ENCODE measurements around the gene PHAF1.

The PHAF1 gene

DNA sequence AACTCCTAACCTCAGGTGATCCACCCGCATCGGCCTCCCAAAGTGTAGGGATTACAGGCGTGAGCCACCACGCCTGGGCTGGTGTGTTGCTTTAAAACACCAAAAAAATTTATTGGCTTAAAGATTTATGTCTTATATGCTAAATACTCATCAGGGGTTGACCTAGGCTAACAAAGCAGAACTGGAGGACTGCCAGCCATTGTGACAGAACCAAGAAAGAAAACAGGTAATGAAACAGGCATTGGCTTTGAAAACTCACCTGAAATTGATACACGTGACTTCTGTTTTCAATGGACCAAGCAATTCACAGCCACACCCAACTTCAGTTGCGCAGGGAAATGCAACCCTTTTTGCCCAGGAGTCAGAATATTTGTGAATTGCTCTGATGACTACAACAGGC, 4.9 kb upstream of the PHAF1 start (continued):
- TF ChIP-seq SNAI2 (CRISPR knock-in tag; IDR thresholded peaks at IDR 0.05) = no peak

DNA sequence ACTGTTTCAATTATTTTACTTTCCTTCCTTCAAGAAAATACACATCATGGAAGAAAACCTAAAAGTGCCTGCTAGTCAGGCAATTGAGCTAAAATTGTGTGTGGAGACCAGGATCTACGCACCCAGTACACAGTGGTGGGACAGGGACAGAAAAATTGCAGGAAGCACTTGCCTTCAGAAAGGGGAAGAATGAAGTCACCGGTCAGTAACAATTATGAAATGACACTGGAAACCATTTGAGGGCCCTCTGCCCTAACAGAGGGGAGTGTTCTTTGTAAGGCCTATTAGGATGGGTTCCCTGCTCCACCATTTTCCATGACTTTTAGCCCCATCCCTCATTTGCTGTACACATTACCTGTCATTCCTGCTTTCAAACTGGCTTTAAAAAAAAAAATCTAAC, 4.5 kb upstream of the PHAF1 start:
- TF ChIP-seq ESRRG (CRISPR knock-in tag; IDR thresholded peaks at IDR 0.05) (no peak), ZC3H10 (CRISPR knock-in tag; IDR thresholded peaks at IDR 0.05) (no peak), BACH2 (CRISPR knock-in tag; IDR thresholded peaks at IDR 0.05; ENCODE audit: borderline replicate concordance) (no peak), CSDC2 (CRISPR knock-in tag; IDR thresholded peaks at IDR 0.05) (no peak), ZFP30 (CRISPR knock-in tag; IDR thresholded peaks at IDR 0.05) (no peak), TCF4 (CRISPR knock-in tag; IDR thresholded peaks at IDR 0.05; ENCODE audit: borderline replicate concordance) (no peak), RARB (CRISPR knock-in tag; IDR thresholded peaks at IDR 0.05) (no peak), ARNTL (CRISPR knock-in tag; IDR thresholded peaks at IDR 0.05; ENCODE audit: borderline replicate concordance, low read depth) (no peak), PPARA (CRISPR knock-in tag; IDR thresholded peaks at IDR 0.05; ENCODE audit: borderline replicate concordance) (no peak)
- TF ChIP-seq, protein P1, sequence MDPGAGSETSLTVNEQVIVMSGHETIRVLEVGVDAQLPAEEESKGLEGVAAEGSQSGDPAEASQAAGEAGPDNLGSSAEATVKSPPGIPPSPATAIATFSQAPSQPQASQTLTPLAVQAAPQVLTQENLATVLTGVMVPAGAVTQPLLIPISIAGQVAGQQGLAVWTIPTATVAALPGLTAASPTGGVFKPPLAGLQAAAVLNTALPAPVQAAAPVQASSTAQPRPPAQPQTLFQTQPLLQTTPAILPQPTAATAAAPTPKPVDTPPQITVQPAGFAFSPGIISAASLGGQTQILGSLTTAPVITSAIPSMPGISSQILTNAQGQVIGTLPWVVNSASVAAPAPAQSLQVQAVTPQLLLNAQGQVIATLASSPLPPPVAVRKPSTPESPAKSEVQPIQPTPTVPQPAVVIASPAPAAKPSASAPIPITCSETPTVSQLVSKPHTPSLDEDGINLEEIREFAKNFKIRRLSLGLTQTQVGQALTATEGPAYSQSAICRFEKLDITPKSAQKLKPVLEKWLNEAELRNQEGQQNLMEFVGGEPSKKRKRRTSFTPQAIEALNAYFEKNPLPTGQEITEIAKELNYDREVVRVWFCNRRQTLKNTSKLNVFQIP (CRISPR knock-in tag; IDR thresholded peaks at IDR 0.05; ENCODE audit: borderline replicate concordance, low read depth) = no peak
- TF ChIP-seq, protein P2, sequence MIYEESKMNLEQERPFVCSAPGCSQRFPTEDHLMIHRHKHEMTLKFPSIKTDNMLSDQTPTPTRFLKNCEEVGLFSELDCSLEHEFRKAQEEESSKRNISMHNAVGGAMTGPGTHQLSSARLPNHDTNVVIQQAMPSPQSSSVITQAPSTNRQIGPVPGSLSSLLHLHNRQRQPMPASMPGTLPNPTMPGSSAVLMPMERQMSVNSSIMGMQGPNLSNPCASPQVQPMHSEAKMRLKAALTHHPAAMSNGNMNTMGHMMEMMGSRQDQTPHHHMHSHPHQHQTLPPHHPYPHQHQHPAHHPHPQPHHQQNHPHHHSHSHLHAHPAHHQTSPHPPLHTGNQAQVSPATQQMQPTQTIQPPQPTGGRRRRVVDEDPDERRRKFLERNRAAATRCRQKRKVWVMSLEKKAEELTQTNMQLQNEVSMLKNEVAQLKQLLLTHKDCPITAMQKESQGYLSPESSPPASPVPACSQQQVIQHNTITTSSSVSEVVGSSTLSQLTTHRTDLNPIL (CRISPR knock-in tag; IDR thresholded peaks at IDR 0.05; ENCODE audit: low read depth) = no peak
- TF ChIP-seq, protein P3, sequence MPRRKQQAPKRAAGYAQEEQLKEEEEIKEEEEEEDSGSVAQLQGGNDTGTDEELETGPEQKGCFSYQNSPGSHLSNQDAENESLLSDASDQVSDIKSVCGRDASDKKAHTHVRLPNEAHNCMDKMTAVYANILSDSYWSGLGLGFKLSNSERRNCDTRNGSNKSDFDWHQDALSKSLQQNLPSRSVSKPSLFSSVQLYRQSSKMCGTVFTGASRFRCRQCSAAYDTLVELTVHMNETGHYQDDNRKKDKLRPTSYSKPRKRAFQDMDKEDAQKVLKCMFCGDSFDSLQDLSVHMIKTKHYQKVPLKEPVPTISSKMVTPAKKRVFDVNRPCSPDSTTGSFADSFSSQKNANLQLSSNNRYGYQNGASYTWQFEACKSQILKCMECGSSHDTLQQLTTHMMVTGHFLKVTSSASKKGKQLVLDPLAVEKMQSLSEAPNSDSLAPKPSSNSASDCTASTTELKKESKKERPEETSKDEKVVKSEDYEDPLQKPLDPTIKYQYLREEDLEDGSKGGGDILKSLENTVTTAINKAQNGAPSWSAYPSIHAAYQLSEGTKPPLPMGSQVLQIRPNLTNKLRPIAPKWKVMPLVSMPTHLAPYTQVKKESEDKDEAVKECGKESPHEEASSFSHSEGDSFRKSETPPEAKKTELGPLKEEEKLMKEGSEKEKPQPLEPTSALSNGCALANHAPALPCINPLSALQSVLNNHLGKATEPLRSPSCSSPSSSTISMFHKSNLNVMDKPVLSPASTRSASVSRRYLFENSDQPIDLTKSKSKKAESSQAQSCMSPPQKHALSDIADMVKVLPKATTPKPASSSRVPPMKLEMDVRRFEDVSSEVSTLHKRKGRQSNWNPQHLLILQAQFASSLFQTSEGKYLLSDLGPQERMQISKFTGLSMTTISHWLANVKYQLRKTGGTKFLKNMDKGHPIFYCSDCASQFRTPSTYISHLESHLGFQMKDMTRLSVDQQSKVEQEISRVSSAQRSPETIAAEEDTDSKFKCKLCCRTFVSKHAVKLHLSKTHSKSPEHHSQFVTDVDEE (CRISPR knock-in tag; IDR thresholded peaks at IDR 0.05) = no peak
- no peak for ATAC-seq

DNA sequence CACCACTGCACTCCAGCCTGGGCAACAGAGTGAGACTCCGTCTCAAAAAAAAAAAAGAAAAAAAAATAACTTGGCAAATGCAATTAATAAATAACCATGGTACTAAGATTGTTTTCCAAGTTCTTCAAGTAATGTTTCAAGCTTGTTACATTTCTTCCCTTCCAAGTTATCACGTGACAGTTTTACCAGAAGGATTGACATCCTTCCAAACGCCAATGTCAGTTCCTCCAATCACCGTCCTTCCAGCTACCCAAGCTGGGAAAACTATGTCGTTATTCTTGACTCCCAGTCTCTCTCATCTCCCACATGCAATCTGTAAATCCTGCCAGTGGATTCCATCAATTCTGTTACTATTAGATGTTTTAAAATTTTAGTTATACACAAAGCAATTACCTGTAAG, 3.9 kb upstream of the PHAF1 start:
- no peak for ATAC-seq
- TF ChIP-seq BACH2 (CRISPR knock-in tag; IDR thresholded peaks at IDR 0.05; ENCODE audit: borderline replicate concordance) = no peak
- TF ChIP-seq, protein P2 (CRISPR knock-in tag; IDR thresholded peaks at IDR 0.05; ENCODE audit: low read depth) = no peak
- no peak for TF ChIP-seq ZNF565 (CRISPR knock-in tag; conservative IDR thresholded peaks at IDR 0.05; ENCODE audit: low read depth)
- TF ChIP-seq ZNF8 (CRISPR knock-in tag; IDR thresholded peaks at IDR 0.05) = no peak
- TF ChIP-seq ARNTL (CRISPR knock-in tag; IDR thresholded peaks at IDR 0.05; ENCODE audit: borderline replicate concordance, low read depth) = no peak
- no peak for TF ChIP-seq RARB (CRISPR knock-in tag; IDR thresholded peaks at IDR 0.05)
- TF ChIP-seq, protein P3 (CRISPR knock-in tag; IDR thresholded peaks at IDR 0.05) = no peak
- no peak for TF ChIP-seq SNAI2 (CRISPR knock-in tag; IDR thresholded peaks at IDR 0.05)
- no peak for TF ChIP-seq TOX (CRISPR knock-in tag; IDR thresholded peaks at IDR 0.05; ENCODE audit: borderline replicate concordance)
- TF ChIP-seq GLIS3 (CRISPR knock-in tag; IDR thresholded peaks at IDR 0.05) = no peak

DNA sequence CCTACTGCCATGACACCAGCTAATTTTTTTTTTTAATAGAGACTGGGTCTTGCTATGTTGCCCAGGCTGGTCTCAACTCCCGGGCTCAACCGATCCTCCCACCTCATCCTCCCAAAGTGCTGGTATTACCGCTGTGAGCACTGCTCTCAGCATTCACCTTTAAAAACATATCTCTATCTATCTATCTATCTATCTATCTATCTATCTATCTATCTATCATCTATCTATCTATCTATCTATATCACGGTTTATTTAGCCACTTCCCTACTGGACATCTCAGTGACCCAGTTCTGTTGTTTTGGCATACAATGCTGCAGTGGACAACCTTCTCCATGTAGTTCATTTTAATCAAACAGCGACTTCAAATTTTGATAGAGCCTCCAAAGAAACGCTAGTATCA, 1.3 kb upstream of the PHAF1 start:
- TF ChIP-seq ZFP30 (CRISPR knock-in tag; IDR thresholded peaks at IDR 0.05) (no peak), ZC3H10 (CRISPR knock-in tag; IDR thresholded peaks at IDR 0.05) (no peak), ARNTL (CRISPR knock-in tag; IDR thresholded peaks at IDR 0.05; ENCODE audit: borderline replicate concordance, low read depth) (no peak), GLIS3 (CRISPR knock-in tag; IDR thresholded peaks at IDR 0.05) (no peak), RARB (CRISPR knock-in tag; IDR thresholded peaks at IDR 0.05) (no peak), ZNF70 (CRISPR knock-in tag; IDR thresholded peaks at IDR 0.05) (no peak), PPARA (CRISPR knock-in tag; IDR thresholded peaks at IDR 0.05; ENCODE audit: borderline replicate concordance) (no peak)
- TF ChIP-seq, protein P1 (CRISPR knock-in tag; IDR thresholded peaks at IDR 0.05; ENCODE audit: borderline replicate concordance, low read depth) = no peak
- TF ChIP-seq, protein P2 (CRISPR knock-in tag; IDR thresholded peaks at IDR 0.05; ENCODE audit: low read depth) = no peak
- TF ChIP-seq, protein P4, sequence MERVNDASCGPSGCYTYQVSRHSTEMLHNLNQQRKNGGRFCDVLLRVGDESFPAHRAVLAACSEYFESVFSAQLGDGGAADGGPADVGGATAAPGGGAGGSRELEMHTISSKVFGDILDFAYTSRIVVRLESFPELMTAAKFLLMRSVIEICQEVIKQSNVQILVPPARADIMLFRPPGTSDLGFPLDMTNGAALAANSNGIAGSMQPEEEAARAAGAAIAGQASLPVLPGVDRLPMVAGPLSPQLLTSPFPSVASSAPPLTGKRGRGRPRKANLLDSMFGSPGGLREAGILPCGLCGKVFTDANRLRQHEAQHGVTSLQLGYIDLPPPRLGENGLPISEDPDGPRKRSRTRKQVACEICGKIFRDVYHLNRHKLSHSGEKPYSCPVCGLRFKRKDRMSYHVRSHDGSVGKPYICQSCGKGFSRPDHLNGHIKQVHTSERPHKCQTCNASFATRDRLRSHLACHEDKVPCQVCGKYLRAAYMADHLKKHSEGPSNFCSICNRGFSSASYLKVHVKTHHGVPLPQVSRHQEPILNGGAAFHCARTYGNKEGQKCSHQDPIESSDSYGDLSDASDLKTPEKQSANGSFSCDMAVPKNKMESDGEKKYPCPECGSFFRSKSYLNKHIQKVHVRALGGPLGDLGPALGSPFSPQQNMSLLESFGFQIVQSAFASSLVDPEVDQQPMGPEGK (CRISPR knock-in tag; IDR thresholded peaks at IDR 0.05; ENCODE audit: borderline replicate concordance) = no peak
- ATAC-seq = no peak
